ENCODE data around the gene BMF. TPM values are rescaled to one million over a fixed set of nuclear protein-coding genes. Genes with fewer than 3 reads are reported as not detected.

BMF gene
- total and polyA plus RNA-seq, 2 of the 4 experiments (the other 2 are of a cell fraction): 2.4 to 2.9 TPM

- H3K4me2 ChIP-seq (ENCODE audit: low read depth, low read length): no peak overlapping the region
- H2AFZ ChIP-seq (replicated peaks; ENCODE audit: low read length, poor library complexity): no peak overlapping the region
- H3K23ac ChIP-seq (ENCODE audit: low read depth, low read length): no peak overlapping the region
- 0 out of 2 replicates have a peak overlapping the region, but pooled peaks have one; percentile 29 for H2BK120ac ChIP-seq (ENCODE audit: low read depth, low read length)
- H4K91ac ChIP-seq (ENCODE audit: insufficient read depth, low read depth, low read length): no peak overlapping the region
- H2BK20ac ChIP-seq (ENCODE audit: low read depth, low read length): no peak overlapping the region
- H4K8ac ChIP-seq (ENCODE audit: low read depth in 2 of 2, low read length in 2 of 2): no peak overlapping the region
- no peak overlapping the region for H3K14ac ChIP-seq (replicated peaks; ENCODE audit: low read depth, low read length)
- dilution Hi-C loops (cut with HindIII; ENCODE audit: low sequenced_read_pairs, unreplicated experiment) (no loop called here), intact Hi-C loops (cut with micrococcal nuclease) (loop anchor here (1.0 kb wide), 1 partner anchor 9 kb away; no protein-coding TSS in a partner anchor), in situ Hi-C loops (cut with MboI; ENCODE audit: low sequenced_read_pairs) (no loop called here)
- no peak overlapping the region for H2BK5ac ChIP-seq (ENCODE audit: low read depth, low read length, poor library complexity, severe bottlenecking)
- H3K79me1 ChIP-seq (ENCODE audit: low read depth in 1 of 2, low read length in 2 of 2): no peaks in the 10 kb centered on the region
- H2AK9ac ChIP-seq (replicated peaks; ENCODE audit: low read depth, low read length, poor library complexity): peak overlapping the region; percentile 22
- no peak overlapping the region for H3K18ac ChIP-seq (ENCODE audit: low read depth, low read length)
- H2AK5ac ChIP-seq (ENCODE audit: low read depth, low read length): no peak overlapping the region
- no peak overlapping the region for H3K9ac ChIP-seq (ENCODE audit: low read depth, low read length)
- H4K5ac ChIP-seq (ENCODE audit: low read depth, low read length): 0 out of 2 replicates have a peak overlapping the region, but pooled peaks have one; percentile 25
- H3K27me3 ChIP-seq (ENCODE audit: control insufficient read depth, insufficient read depth, low read length): no peaks in the 10 kb centered on the region
- 40% methylated on average over 1 of the region's 5 CpGs; no CpG with 5 or more reads in 1 of the 2 experiments for WGBS, 2 experiments (ENCODE audit: extremely low coverage in 2 of 2, insufficient read length in 1 of 2)
- H4K20me1 ChIP-seq (ENCODE audit: insufficient read depth, low read length): no peaks in the 10 kb centered on the region
- H3K4me3 ChIP-seq (ENCODE audit: insufficient read depth, low read depth, low read length): no peak overlapping the region
- POLR2A ChIA-PET (ENCODE audit: unreplicated experiment): no interaction called here
- CTCF ChIA-PET: interaction anchor here (0.6 kb wide), 1 partner anchor 211 kb away, joined by 3 read pairs; no protein-coding TSS in a partner anchor
- peaks cover 9% of the 10 kb centered on the region for H3K4me1 ChIP-seq (ENCODE audit: control insufficient read depth, insufficient read depth, low read length)
- H3K9me3 ChIP-seq (ENCODE audit: control insufficient read depth, insufficient read depth, low read length): no peaks in the 10 kb centered on the region
- TF ChIP-seq MXI1 (IDR thresholded peaks at IDR 0.05; ENCODE audit: borderline replicate concordance, low read depth, low read length) (no peak), RFX5 (IDR thresholded peaks at IDR 0.05; ENCODE audit: low read depth, low read length) (no peak), POLR2A (IDR thresholded peaks at IDR 0.05; ENCODE audit: low read depth, low read length) (no peak), BHLHE40 (IDR thresholded peaks at IDR 0.05; ENCODE audit: low read depth, low read length) (no peak), RCOR1 (IDR thresholded peaks at IDR 0.05; ENCODE audit: insufficient replicate concordance, low read length) (no peak)
- TF ChIP-seq, protein P1, sequence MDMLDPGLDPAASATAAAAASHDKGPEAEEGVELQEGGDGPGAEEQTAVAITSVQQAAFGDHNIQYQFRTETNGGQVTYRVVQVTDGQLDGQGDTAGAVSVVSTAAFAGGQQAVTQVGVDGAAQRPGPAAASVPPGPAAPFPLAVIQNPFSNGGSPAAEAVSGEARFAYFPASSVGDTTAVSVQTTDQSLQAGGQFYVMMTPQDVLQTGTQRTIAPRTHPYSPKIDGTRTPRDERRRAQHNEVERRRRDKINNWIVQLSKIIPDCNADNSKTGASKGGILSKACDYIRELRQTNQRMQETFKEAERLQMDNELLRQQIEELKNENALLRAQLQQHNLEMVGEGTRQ (IDR thresholded peaks at IDR 0.05; ENCODE audit: low read depth, low read length): no peak
- TF ChIP-seq, protein P2, sequence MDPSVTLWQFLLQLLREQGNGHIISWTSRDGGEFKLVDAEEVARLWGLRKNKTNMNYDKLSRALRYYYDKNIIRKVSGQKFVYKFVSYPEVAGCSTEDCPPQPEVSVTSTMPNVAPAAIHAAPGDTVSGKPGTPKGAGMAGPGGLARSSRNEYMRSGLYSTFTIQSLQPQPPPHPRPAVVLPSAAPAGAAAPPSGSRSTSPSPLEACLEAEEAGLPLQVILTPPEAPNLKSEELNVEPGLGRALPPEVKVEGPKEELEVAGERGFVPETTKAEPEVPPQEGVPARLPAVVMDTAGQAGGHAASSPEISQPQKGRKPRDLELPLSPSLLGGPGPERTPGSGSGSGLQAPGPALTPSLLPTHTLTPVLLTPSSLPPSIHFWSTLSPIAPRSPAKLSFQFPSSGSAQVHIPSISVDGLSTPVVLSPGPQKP (IDR thresholded peaks at IDR 0.05; ENCODE audit: borderline replicate concordance, low read depth, low read length): no peak
- BruUV-seq (replicated peaks): no TSS peak
- no peak overlapping the region for H3K27ac ChIP-seq (ENCODE audit: insufficient read depth, low read length)
- H2BK15ac ChIP-seq (ENCODE audit: low read depth, low read length): 0 out of 3 replicates have a peak overlapping the region, but pooled peaks have one; percentile 36
- H3K36me3 ChIP-seq (ENCODE audit: control insufficient read depth, insufficient read depth, low read length): no peaks in the 10 kb centered on the region
- DNase-seq (no peak), ATAC-seq (ENCODE audit: low read depth) (no peak)
- peaks cover under 1% of the 10 kb centered on the region for H3K9me1 ChIP-seq (ENCODE audit: insufficient read depth, low read length)
- H3K56ac ChIP-seq (ENCODE audit: extremely low read depth, insufficient read depth, low read length): no peak overlapping the region
- peak overlapping the region; percentile 84; the same call in 1 of the 2 replicates for H3K4ac ChIP-seq (ENCODE audit: low read depth, low read length)
Measured at GRCh38 chr15:40070166-40070557, 38.5 kb downstream of the BMF start.
